ENCODE results near the gene ADAP1. TPM values are rescaled to one million over a fixed set of nuclear protein-coding genes. Genes with fewer than 3 reads are reported as not detected.

ADAP1 gene
- total RNA-seq, 2 experiments from 2014 or later: 2.4 to 7.0 TPM

- intact Hi-C loops (cut with micrococcal nuclease; ENCODE audit: unreplicated experiment): loop anchor here (1.0 kb wide), 1 partner anchor 25 kb away; the partner anchor contains the start of gene GET4
- H3K79me2 ChIP-seq (ENCODE audit: insufficient read depth, low read depth, low read length): no peaks in the 10 kb centered on the region
- no peak overlapping the region for H3K27ac ChIP-seq (ENCODE audit: low read depth, low read length, poor library complexity, severe bottlenecking)
- no peaks in the 10 kb centered on the region for H3K9me2 ChIP-seq (ENCODE audit: insufficient read depth, low read length)
- ChIA-PET CTCF (ENCODE audit: unreplicated experiment) (interaction anchor here (0.5 kb wide), 2 partner anchors 19 to 47 kb away, joined by 3 to 4 read pairs; no protein-coding TSS in a partner anchor), POLR2A (no interaction called here)
- H3K4me1 ChIP-seq (ENCODE audit: insufficient read depth, low read length, poor library complexity, severe bottlenecking): no peaks in the 10 kb centered on the region
- no peaks in the 10 kb centered on the region for H4K20me1 ChIP-seq (ENCODE audit: insufficient read depth, low read length)
- peaks cover 6% of the 10 kb centered on the region; the same call in 1 of the 2 replicates for H3K36me3 ChIP-seq (ENCODE audit: insufficient read depth, low read length)
- H3K4me2 ChIP-seq (ENCODE audit: low read length): no peak overlapping the region
- H3K9me3 ChIP-seq (ENCODE audit: low read length): no peaks in the 10 kb centered on the region
- H2AFZ ChIP-seq (ENCODE audit: low read length): no peak overlapping the region
- BruUV-seq (replicated peaks): no TSS peak
- peak; percentile 79 for DNase-seq (ENCODE audit: low spot score)
- TF ChIP-seq CTCF (conservative IDR thresholded peaks at IDR 0.05; ENCODE audit: low read length) (no peak), EZH2phosphoT487 (IDR thresholded peaks at IDR 0.05; ENCODE audit: borderline replicate concordance, low read depth, low read length) (no peak)
- H3K4me3 ChIP-seq (ENCODE audit: low read depth, low read length, poor library complexity, severe bottlenecking): no peak overlapping the region
Observed at GRCh38 chr7:901388-902154, 52.9 kb downstream of the ADAP1 start.

GRCh38 chr7:901041-901387 lies 53.5 kb downstream of the ADAP1 start:
- no peak for TF ChIP-seq EZH2phosphoT487 (IDR thresholded peaks at IDR 0.05; ENCODE audit: borderline replicate concordance, low read depth, low read length)
- no peak for TF ChIP-seq CTCF (conservative IDR thresholded peaks at IDR 0.05; ENCODE audit: low read length)
- Histone ChIP-seq H3K4me1 (ENCODE audit: insufficient read depth, low read length, poor library complexity, severe bottlenecking) (no peaks in the 10 kb centered on the region), H3K79me2 (ENCODE audit: insufficient read depth, low read depth, low read length) (no peaks in the 10 kb centered on the region), H3K27ac (ENCODE audit: low read depth, low read length, poor library complexity, severe bottlenecking) (no peak overlapping the region), H3K4me2 (ENCODE audit: low read length) (no peak overlapping the region), H2AFZ (ENCODE audit: low read length) (no peak overlapping the region), H3K9me2 (ENCODE audit: insufficient read depth, low read length) (no peaks in the 10 kb centered on the region), H4K20me1 (ENCODE audit: insufficient read depth, low read length) (no peaks in the 10 kb centered on the region), H3K4me3 (ENCODE audit: low read depth, low read length, poor library complexity, severe bottlenecking) (no peak overlapping the region), H3K9me3 (ENCODE audit: low read length) (no peaks in the 10 kb centered on the region), H3K36me3 (ENCODE audit: insufficient read depth, low read length) (peaks cover 10% of the 10 kb centered on the region; the same call in 1 of the 2 replicates)
- no TSS peak for BruUV-seq (replicated peaks)
- intact Hi-C loops (cut with micrococcal nuclease; ENCODE audit: unreplicated experiment): loop anchor here (1.0 kb wide), 1 partner anchor 25 kb away; the partner anchor contains the start of gene GET4
- no peak for DNase-seq (ENCODE audit: low spot score)
- ChIA-PET POLR2A (interaction anchor here (0.7 kb wide), 1 partner anchor 83 kb away, joined by 5 read pairs; no protein-coding TSS in a partner anchor), CTCF (ENCODE audit: unreplicated experiment) (no interaction called here)

Data from OCI-LY7 (cell line).